H1 (cell line): Measurements from ENCODE around the gene SSPN. TPM values are rescaled to one million over a fixed set of nuclear protein-coding genes. Genes with fewer than 3 reads are reported as not detected.

Experiments
- CTCF ChIA-PET: fragments of 300-600 bp; sonication (Branson Sonifier 250); formaldehyde crosslinking; loops from one replicate; lab custom pipeline; 2021; ENCODE audit not compliant: partially characterized antibody; lab: Charles Lee
- POLR2A ChIA-PET: fragments of 300-600 bp; sonication (Branson Sonifier 250); formaldehyde crosslinking; loops from one replicate; lab custom pipeline; 2021; ENCODE audit warnings: inconsistent platforms; ENCODE audit not compliant: partially characterized antibody; lab: Charles Lee
- DNase-seq, 2 experiments: peaks; one replicate each; pipeline versions ENCODE4 v3.0.0 to v3.0.0-alpha.2; 2010 to 2022; ENCODE audit warnings: low spot score in 2 of 2, low read depth in 1 of 2, mixed read lengths in 1 of 2
- FAIRE-seq: peaks from 2 replicates; lab custom pipeline; 2011; peaks lifted over from hg19 to GRCh38; lab: Jason Lieb, UNC
- H2AFZ ChIP-seq: 2 replicates; pipeline ENCODE4 v1.8.1; 2012; ENCODE audit warnings: low read length, inconsistent platforms
- H2AK5ac ChIP-seq: 2 replicates; pipeline ENCODE4 v1.6.1; 2013; ENCODE audit warnings: low read depth, low read length
- H2BK120ac ChIP-seq: replicated peaks from 2 replicates; pipeline ENCODE3; 2013; ENCODE audit warnings: low read depth, low read length, inconsistent platforms
- H2BK12ac ChIP-seq: 2 replicates; pipeline ENCODE4 v1.6.1; 2013; ENCODE audit warnings: low read depth, low read length
- H2BK15ac ChIP-seq: 2 replicates; pipeline ENCODE4 v1.6.1; 2013; ENCODE audit warnings: low read length
- H2BK20ac ChIP-seq: 2 replicates; pipeline ENCODE4 v1.6.1; 2013; ENCODE audit warnings: low read length
- H2BK5ac ChIP-seq: 2 replicates; pipeline ENCODE4 v1.6.1; 2013; ENCODE audit warnings: low read depth, low read length
- H3K14ac ChIP-seq: 2 replicates; pipeline ENCODE4 v1.6.1; 2013; ENCODE audit warnings: inconsistent platforms; ENCODE audit not compliant: insufficient read length
- H3K18ac ChIP-seq: 2 replicates; pipeline ENCODE4 v1.6.1; 2013; ENCODE audit warnings: low read length; ENCODE audit errors: extremely low read depth
- H3K23ac ChIP-seq: 2 replicates; pipeline ENCODE4 v1.6.1; 2013; ENCODE audit warnings: inconsistent platforms; ENCODE audit not compliant: insufficient read length
- H3K23me2 ChIP-seq: 2 replicates; pipeline ENCODE4 v1.6.1; 2013; ENCODE audit warnings: low read depth, low read length
- H3K27ac ChIP-seq: 2 replicates; pipeline ENCODE4 v1.6.1; 2011; ENCODE audit warnings: low read depth, low read length, inconsistent platforms
- H3K27me3 ChIP-seq, 4 experiments: replicated peaks in 1 of 4; 1 replicate in 1 of 4; 2 replicates in 3 of 4; pipeline versions ENCODE4 v1.6.1 to v1.8.1; 2011 to 2013; ENCODE audit warnings: low read length in 3 of 4, mild to moderate bottlenecking in 3 of 4, inconsistent platforms in 2 of 4, mixed read lengths in 2 of 4, moderate library complexity in 1 of 4; ENCODE audit not compliant: control insufficient read depth in 3 of 4, insufficient read depth in 3 of 4; ENCODE audit errors: extremely low read depth in 1 of 4
- H3K36me3 ChIP-seq, 4 experiments: 2 replicates each; pipeline versions ENCODE4 v1.6.1 to v1.8.1; 2011 to 2013; ENCODE audit warnings: mild to moderate bottlenecking in 4 of 4, low read length in 3 of 4, moderate library complexity in 2 of 4, control low read depth in 1 of 4, inconsistent platforms in 1 of 4; ENCODE audit not compliant: insufficient read depth in 4 of 4, control insufficient read depth in 2 of 4
- H3K4ac ChIP-seq: replicated peaks from 2 replicates; pipeline ENCODE3; 2013; ENCODE audit warnings: low read length, low read depth, mixed read lengths, inconsistent platforms; ENCODE audit not compliant: insufficient read length
- H3K4me1 ChIP-seq, 4 experiments: replicated peaks in 1 of 4; 1 replicate in 1 of 4; 2 replicates in 3 of 4; pipeline versions ENCODE4 v1.6.1 to v1.8.1; 2011 to 2013; ENCODE audit warnings: low read length in 3 of 4, inconsistent platforms in 2 of 4, mixed read lengths in 1 of 4; ENCODE audit not compliant: insufficient read depth in 4 of 4, control insufficient read depth in 3 of 4
- H3K4me2 ChIP-seq, 2 experiments: 2 replicates each; pipeline versions ENCODE4 v1.6.1 to v1.8.1; 2011 to 2013; ENCODE audit warnings: low read depth in 2 of 2, low read length in 2 of 2, control low read depth in 1 of 2, inconsistent platforms in 1 of 2, mild to moderate bottlenecking in 1 of 2; ENCODE audit not compliant: insufficient read depth in 1 of 2
- H3K4me3 ChIP-seq, 4 experiments: fragments of 200-600, 300-600 bp in 1 of 4; sonication (generic), shearing (Covaris generic), sonication (Bioruptor Twin) in 1 of 4; 2 replicates each; pipeline versions ENCODE4 v1.5.1 to v1.8.1; 2011 to 2016; ENCODE audit warnings: low read length in 4 of 4, low read depth in 3 of 4, control low read depth in 2 of 4, inconsistent platforms in 2 of 4, mild to moderate bottlenecking in 2 of 4, mixed read lengths in 1 of 4, moderate library complexity in 1 of 4; ENCODE audit not compliant: insufficient read depth in 2 of 4; ENCODE audit errors: extremely low read depth in 1 of 4
- H3K56ac ChIP-seq: replicated peaks from 2 replicates; pipeline ENCODE3; 2013; ENCODE audit warnings: low read depth, mild to moderate bottlenecking, mixed read lengths, low read length, inconsistent platforms; ENCODE audit not compliant: insufficient read length
- H3K79me1 ChIP-seq: 2 replicates; pipeline ENCODE4 v1.6.1; 2013; ENCODE audit warnings: low read depth, low read length, control low read depth
- H3K79me2 ChIP-seq, 2 experiments: 2 replicates each; pipeline versions ENCODE4 v1.6.1 to v1.8.1; 2012 to 2013; ENCODE audit warnings: low read length in 2 of 2, mild to moderate bottlenecking in 2 of 2, inconsistent platforms in 1 of 2; ENCODE audit not compliant: insufficient read depth in 2 of 2, control insufficient read depth in 1 of 2
- H3K9ac ChIP-seq, 4 experiments: replicated peaks in 1 of 4; 1 replicate in 1 of 4; 2 replicates in 3 of 4; pipeline versions ENCODE4 v1.6.1 to v1.8.1; 2011 to 2013; ENCODE audit warnings: low read depth in 3 of 4, low read length in 3 of 4, control low read depth in 2 of 4, mild to moderate bottlenecking in 2 of 4, moderate library complexity in 2 of 4, inconsistent platforms in 1 of 4; ENCODE audit errors: extremely low read depth in 1 of 4
- H3K9me3 ChIP-seq, 2 experiments: 2 replicates each; pipeline versions ENCODE4 v1.6.1 to v1.8.1; 2012 to 2013; ENCODE audit warnings: mild to moderate bottlenecking in 2 of 2, moderate library complexity in 2 of 2, control low read depth in 1 of 2, inconsistent platforms in 1 of 2, low read depth in 1 of 2, low read length in 1 of 2, mixed read lengths in 1 of 2; ENCODE audit not compliant: insufficient read depth in 2 of 2
- H4K20me1 ChIP-seq, 2 experiments: replicated peaks in 1 of 2; 2 replicates each; pipeline versions ENCODE3 to v1.8.1; 2011 to 2013; ENCODE audit warnings: inconsistent platforms in 2 of 2, low read length in 2 of 2, mild to moderate bottlenecking in 1 of 2; ENCODE audit not compliant: insufficient read depth in 2 of 2, control insufficient read depth in 1 of 2
- H4K5ac ChIP-seq: 2 replicates; pipeline ENCODE4 v1.6.1; 2013; ENCODE audit warnings: low read length, low read depth, mixed read lengths, inconsistent platforms; ENCODE audit not compliant: insufficient read length
- H4K8ac ChIP-seq: 2 replicates; pipeline ENCODE4 v1.8.0; 2013; ENCODE audit warnings: mild to moderate bottlenecking, moderate library complexity, low read length, inconsistent platforms; ENCODE audit not compliant: insufficient read depth; ENCODE audit errors: extremely low read depth
- H4K91ac ChIP-seq: replicated peaks from 2 replicates; pipeline ENCODE3; 2013; ENCODE audit warnings: low read length, mixed read lengths, inconsistent platforms; ENCODE audit not compliant: insufficient read length
- SIX5 ChIP-seq: IDR thresholded peaks from 2 replicates; pipeline ENCODE4 v1.6.1; 2011; ENCODE audit warnings: mild to moderate bottlenecking, low read depth, low read length
- WGBS, 2 experiments: shearing (Covaris generic) in 1 of 2; methylation state at CpG; one replicate each; pipeline versions ENCODE4 v1.1.6 to v1.1.7; 2013 to 2015; ENCODE audit warnings: low lambda C conversion rate in 2 of 2, mixed read lengths in 2 of 2, inconsistent platforms in 1 of 2, low coverage in 1 of 2, missing lambda C conversion rate in 1 of 2; ENCODE audit not compliant: insufficient replicate concordance in 2 of 2, insufficient coverage in 1 of 2, insufficient read length in 1 of 2; ENCODE audit errors: extremely low coverage in 1 of 2, missing lambda C conversion rate in 1 of 2; 5-methylcytosine and 5-hydroxymethylcytosine counted together
- polyA plus RNA-seq, 7 experiments: library from polyadenylated mRNA; depleted of rRNA in 3 of 7; stranded (reverse) in 5 of 7; unstranded in 2 of 7; fragments of >200 nt in 5 of 7; fragments of 200-250 nt in 2 of 7; gene quantifications; 1 replicate in 5 of 7; 2 replicates in 1 of 7; 4 replicates in 1 of 7; pipeline versions ENCODE4 v1.2.1 to v1.2.3, GENCODE V29; 2011 to 2013; ENCODE audit warnings: missing spikeins in 2 of 7, mixed read lengths in 2 of 7
- total RNA-seq: library from RNA; stranded (reverse); fragmentation: NEBNext Ultra II Directional; extraction: Animal tissue kit (Norgen Biotek cat#: 25700); gene quantifications from 2 replicates; pipeline ENCODE4 v1.2.1, GENCODE V29; 2021

The SSPN gene
- total and polyA plus RNA-seq, 2 of the 8 experiments (the other 6 are each of a cell fraction or from before 2014, with no cell fraction given), result 0.86 to 1.8 TPM

DNA sequence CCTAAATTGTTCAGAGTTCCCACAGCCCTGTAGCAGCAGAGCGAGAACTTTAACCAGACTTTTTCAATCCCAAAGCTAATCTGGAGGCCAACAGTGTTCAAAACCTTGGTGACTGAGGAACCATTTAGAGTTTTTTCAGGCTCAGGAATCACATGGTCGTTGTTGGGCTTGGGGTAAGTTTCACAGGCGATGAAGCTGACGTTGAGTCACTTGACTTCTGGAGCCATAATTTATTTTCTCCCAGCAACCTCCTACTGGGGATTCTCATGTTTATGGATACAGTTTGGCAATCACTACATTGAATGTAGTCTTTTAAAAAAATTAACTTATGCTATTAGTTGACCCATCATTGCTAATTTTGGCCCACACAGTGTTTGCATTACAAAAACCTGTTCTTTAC is 34.5 kb downstream of the SSPN start:
- no peak for TF ChIP-seq SIX5
- TF ChIP-seq, all 59 proteins: peak for 0
- H3K27me3 ChIP-seq, result peaks cover 2 to 28% (median 18%) of the 10 kb centered on the region in 4 experiments
- CTCF ChIA-PET, result interaction anchor here (0.9 to 1.2 kb wide), 2 partner anchors 10 to 17 kb away, joined by 3 to 4 read pairs; no protein-coding TSS in a partner anchor
- H2BK20ac ChIP-seq, result no peak overlapping the region
- no peak overlapping the region for H4K91ac ChIP-seq
- H3K56ac ChIP-seq, result no peak overlapping the region
- H3K79me1 ChIP-seq, result no peaks in the 10 kb centered on the region
- POLR2A ChIA-PET, result no interaction called here
- no peak overlapping the region for H3K18ac ChIP-seq
- H3K4me2 ChIP-seq, result no peak overlapping the region
- no peak overlapping the region for H2BK12ac ChIP-seq
- 93% methylated on average over 4 of the region's 4 CpGs; no CpG with 5 or more reads in 1 of the 2 experiments for WGBS, 2 experiments
- no peak overlapping the region for H2AK5ac ChIP-seq
- no peaks in the 10 kb centered on the region for H3K9me3 ChIP-seq
- H3K14ac ChIP-seq, result no peak overlapping the region
- no peaks in the 10 kb centered on the region; a peak in 3 of 7 replicates for H3K4me1 ChIP-seq
- H2AFZ ChIP-seq, result no peak overlapping the region
- FAIRE-seq (no peak), DNase-seq (no peak)
- H4K5ac ChIP-seq, result no peak overlapping the region
- H3K23ac ChIP-seq, result no peak overlapping the region
- no peaks in the 10 kb centered on the region for H3K36me3 ChIP-seq
- no peak overlapping the region for H2BK5ac ChIP-seq
- no peak overlapping the region for H2BK120ac ChIP-seq
- H3K4me3 ChIP-seq, result no peak overlapping the region
- H3K4ac ChIP-seq, result no peak overlapping the region
- no peaks in the 10 kb centered on the region for H4K20me1 ChIP-seq
- H2BK15ac ChIP-seq, result no peak overlapping the region
- no peaks in the 10 kb centered on the region for H3K79me2 ChIP-seq
- H3K23me2 ChIP-seq, result peaks cover 3% of the 10 kb centered on the region; the same call in 1 of the 2 replicates
- H3K9ac ChIP-seq, result no peak overlapping the region
- no peak overlapping the region for H3K27ac ChIP-seq
- H4K8ac ChIP-seq, result no peak overlapping the region
